HepG2 (cell line): ENCODE data around the gene WDR18. TPM values are rescaled to one million over a fixed set of nuclear protein-coding genes. Genes with fewer than 3 reads are reported as not detected.

Experiments
- ATF5 ChIP-seq: sonication (generic); formaldehyde crosslinking; IDR thresholded peaks from 2 replicates; pipeline ENCODE4 v1.4.0; 2020; ENCODE audit warnings: mild to moderate bottlenecking, low read depth, missing genetic modification reagents
- CREB3 ChIP-seq: sonication (generic); formaldehyde crosslinking; IDR thresholded peaks from 2 replicates; pipeline ENCODE4 v1.5.0; 2020; ENCODE audit warnings: missing genetic modification reagents
- DR1 ChIP-seq: sonication (generic); formaldehyde crosslinking; IDR thresholded peaks from 2 replicates; pipeline ENCODE4 v1.8.0; 2021; ENCODE audit warnings: mild to moderate bottlenecking, missing genetic modification reagents, inconsistent platforms
- KDM1A ChIP-seq: IDR thresholded peaks from 2 replicates; pipeline ENCODE4 v1.6.1; 2016; ENCODE audit warnings: missing compliant biosample characterization
- MAX ChIP-seq: IDR thresholded peaks from 2 replicates; pipeline ENCODE4 v1.6.1; 2012; ENCODE audit warnings: inconsistent platforms
- MIER3 ChIP-seq: IDR thresholded peaks from 2 replicates; pipeline ENCODE4 v1.6.1; 2016; ENCODE audit warnings: missing compliant biosample characterization, borderline replicate concordance
- POGK ChIP-seq: sonication (generic); formaldehyde crosslinking; conservative IDR thresholded peaks from 2 replicates; pipeline ENCODE4 v1.8.0; 2022; ENCODE audit warnings: mild to moderate bottlenecking, moderate library complexity, missing genetic modification reagents
- RAD21 ChIP-seq: fragments of 450-650 bp; formaldehyde crosslinking; IDR thresholded peaks from 2 replicates; pipeline ENCODE4 v1.5.0; 2020; ENCODE audit warnings: mild to moderate bottlenecking
- SETDB1 ChIP-seq: sonication (generic); formaldehyde crosslinking; IDR thresholded peaks from 2 replicates; pipeline ENCODE4 v1.5.1; 2020; ENCODE audit warnings: missing genetic modification reagents, mild to moderate bottlenecking, borderline replicate concordance
- SKI ChIP-seq: fragments of 450-650 bp; IDR thresholded peaks from one replicate; pipeline ENCODE4 v1.6.1; 2018; ENCODE audit warnings: mild to moderate bottlenecking; ENCODE audit not compliant: partially characterized antibody
- SMARCC2 ChIP-seq: fragments of 450-650 bp; IDR thresholded peaks from 2 replicates; pipeline ENCODE4 v1.6.1; 2017; ENCODE audit warnings: antibody characterized with exemption, mild to moderate bottlenecking
- SSRP1 ChIP-seq: IDR thresholded peaks from 2 replicates; pipeline ENCODE4 v1.6.1; 2016; ENCODE audit warnings: control low read depth
- SYNCRIP ChIP-seq: fragments of 200-400 bp; formaldehyde crosslinking; IDR thresholded peaks from 2 replicates; pipeline ENCODE4 v1.6.1; 2018; ENCODE audit warnings: mild to moderate bottlenecking, low read depth, low read length; ENCODE audit not compliant: insufficient read depth
- TCF7L2 ChIP-seq: IDR thresholded peaks from 2 replicates; pipeline ENCODE4 v1.6.1; 2011; ENCODE audit warnings: mild to moderate bottlenecking, low read depth, low read length, moderate library complexity
- TOE1 ChIP-seq: sonication (generic); formaldehyde crosslinking; IDR thresholded peaks from 2 replicates; pipeline ENCODE4 v1.4.0; 2020; ENCODE audit warnings: mild to moderate bottlenecking, missing genetic modification reagents
- ZBTB3 ChIP-seq: sonication (generic); formaldehyde crosslinking; IDR thresholded peaks from 2 replicates; pipeline ENCODE4 v1.4.0; 2020; ENCODE audit warnings: low read depth, mild to moderate bottlenecking, moderate library complexity, missing genetic modification reagents, borderline replicate concordance
- ZNF530 ChIP-seq: sonication (generic); formaldehyde crosslinking; IDR thresholded peaks from 2 replicates; pipeline ENCODE4 v1.5.0; 2020; ENCODE audit warnings: low read depth, mild to moderate bottlenecking, missing genetic modification reagents
- ZNF543 ChIP-seq: sonication (generic); formaldehyde crosslinking; IDR thresholded peaks from 2 replicates; pipeline ENCODE4 v1.4.0; 2020; ENCODE audit warnings: mild to moderate bottlenecking, missing genetic modification reagents
- ZNF660 ChIP-seq: sonication (generic); formaldehyde crosslinking; IDR thresholded peaks from 2 replicates; pipeline ENCODE4 v1.5.1; 2020; ENCODE audit warnings: mild to moderate bottlenecking, low read depth, missing genetic modification reagents, borderline replicate concordance
- ZNF678 ChIP-seq: sonication (generic); formaldehyde crosslinking; IDR thresholded peaks from 2 replicates; pipeline ENCODE4 v1.4.0; 2020; ENCODE audit warnings: mild to moderate bottlenecking, missing genetic modification reagents
- ZNF761 ChIP-seq: sonication (generic); formaldehyde crosslinking; conservative IDR thresholded peaks from 2 replicates; pipeline ENCODE4 v1.4.0; 2020; ENCODE audit warnings: mild to moderate bottlenecking, missing genetic modification reagents
- ZNF792 ChIP-seq: IDR thresholded peaks from 2 replicates; pipeline ENCODE4 v1.6.1; 2016
- ZNF841 ChIP-seq: sonication (generic); formaldehyde crosslinking; IDR thresholded peaks from 2 replicates; pipeline ENCODE4 v1.8.1; 2023; ENCODE audit warnings: missing genetic modification reagents, borderline replicate concordance
- ZSCAN22 ChIP-seq: sonication (generic); formaldehyde crosslinking; IDR thresholded peaks from 2 replicates; pipeline ENCODE4 v1.4.0; 2020; ENCODE audit warnings: mild to moderate bottlenecking, missing genetic modification reagents
- polyA plus RNA-seq, 8 experiments: library from polyadenylated mRNA; depleted of rRNA in 3 of 8; stranded (reverse) in 7 of 8; unstranded in 1 of 8; fragments of >200 nt; fragmentation: Illumina TruSeq in 4 of 8; extraction: Trizol in 4 of 8; gene quantifications; 2 replicates each; pipeline versions ENCODE4 v1.2.1 to v1.2.3, GENCODE V29; 2011 to 2016; ENCODE audit warnings: low read depth in 4 of 8, missing spikeins in 1 of 8, mixed read lengths in 1 of 8; ENCODE audit not compliant: insufficient read depth in 1 of 8
- total RNA-seq, 5 experiments: library from RNA; depleted of rRNA; stranded (reverse); fragments of >200 nt; fragmentation: Illumina TruSeq; extraction: Trizol; gene quantifications; 2 replicates each; pipeline ENCODE4 v1.2.3, GENCODE V29; 2016; ENCODE audit warnings: low read depth in 1 of 5

WDR18 gene
- total and polyA plus RNA-seq, 2 of the 13 experiments (the other 11 are each of a cell fraction or from before 2014, with no cell fraction given) = 36.4 to 47.6 TPM

- TF ChIP-seq ZNF841 (no peak), MAX (peak; percentile 31; the same call in 1 of the 2 replicates), MIER3 (CRISPR knock-in tag) (0 out of 2 replicates have a peak, but pooled peaks have one; percentile 17), ZNF761 (CRISPR knock-in tag) (no peak), POGK (CRISPR knock-in tag) (no peak), ZSCAN22 (no peak), CREB3 (no peak), SETDB1 (CRISPR knock-in tag) (no peak), TOE1 (CRISPR knock-in tag) (no peak), ZNF543 (CRISPR knock-in tag) (no peak), KDM1A (CRISPR knock-in tag) (peak; percentile 70; the same call in 1 of the 2 replicates), TCF7L2 (no peak), SYNCRIP (no peak), DR1 (no peak), ZNF678 (no peak), ZNF660 (CRISPR knock-in tag) (no peak), ZNF530 (CRISPR knock-in tag) (no peak), RAD21 (CRISPR knock-in tag) (no peak), SSRP1 (CRISPR knock-in tag) (no peak), SMARCC2 (no peak), SKI (no peak), ZBTB3 (CRISPR knock-in tag) (no peak), ATF5 (CRISPR knock-in tag) (no peak), ZNF792 (no peak)
These were observed 44.1 kb downstream of the WDR18 start (continued) for GRCh38 chr19:1028062-1028926.
